T-helper 2 cell (primary cell): Measurements from ENCODE around the gene DTYMK.

Source experiments
- DNase-seq, 5 experiments: peaks; one replicate each; pipeline versions ENCODE4 v3.0.0 to v3.0.0-alpha.2; 2012 to 2022

The DTYMK gene

DNA sequence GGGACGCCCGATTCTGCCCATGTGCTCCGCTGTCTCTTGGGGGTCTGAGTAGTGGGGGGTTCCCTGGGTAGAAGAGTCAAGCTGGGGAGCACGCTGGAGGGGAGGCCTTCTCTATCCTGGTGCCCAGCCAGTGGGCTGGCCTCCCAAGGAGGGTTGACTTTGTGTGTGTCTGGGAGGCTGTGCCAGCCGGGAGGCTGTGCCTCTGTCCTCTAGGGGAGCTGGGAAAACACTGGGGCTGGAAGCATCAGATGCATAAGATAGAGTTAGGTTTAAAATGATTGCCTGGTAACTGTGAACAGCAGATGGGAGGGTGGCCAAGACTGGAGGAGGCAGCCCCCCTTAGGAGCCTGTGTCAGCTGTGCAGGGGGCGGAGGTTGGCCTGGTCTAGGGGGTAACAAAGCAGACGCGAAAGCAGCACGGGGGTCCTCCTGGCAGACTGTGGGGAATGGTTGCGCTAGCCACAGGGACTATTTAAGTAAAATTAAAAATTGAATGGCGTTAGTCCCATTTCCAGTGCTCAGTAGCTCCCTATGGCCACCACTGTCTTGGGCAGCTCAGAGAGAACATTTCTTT lies 16.5 kb upstream of the DTYMK start:
- no peak for DNase-seq

DNA sequence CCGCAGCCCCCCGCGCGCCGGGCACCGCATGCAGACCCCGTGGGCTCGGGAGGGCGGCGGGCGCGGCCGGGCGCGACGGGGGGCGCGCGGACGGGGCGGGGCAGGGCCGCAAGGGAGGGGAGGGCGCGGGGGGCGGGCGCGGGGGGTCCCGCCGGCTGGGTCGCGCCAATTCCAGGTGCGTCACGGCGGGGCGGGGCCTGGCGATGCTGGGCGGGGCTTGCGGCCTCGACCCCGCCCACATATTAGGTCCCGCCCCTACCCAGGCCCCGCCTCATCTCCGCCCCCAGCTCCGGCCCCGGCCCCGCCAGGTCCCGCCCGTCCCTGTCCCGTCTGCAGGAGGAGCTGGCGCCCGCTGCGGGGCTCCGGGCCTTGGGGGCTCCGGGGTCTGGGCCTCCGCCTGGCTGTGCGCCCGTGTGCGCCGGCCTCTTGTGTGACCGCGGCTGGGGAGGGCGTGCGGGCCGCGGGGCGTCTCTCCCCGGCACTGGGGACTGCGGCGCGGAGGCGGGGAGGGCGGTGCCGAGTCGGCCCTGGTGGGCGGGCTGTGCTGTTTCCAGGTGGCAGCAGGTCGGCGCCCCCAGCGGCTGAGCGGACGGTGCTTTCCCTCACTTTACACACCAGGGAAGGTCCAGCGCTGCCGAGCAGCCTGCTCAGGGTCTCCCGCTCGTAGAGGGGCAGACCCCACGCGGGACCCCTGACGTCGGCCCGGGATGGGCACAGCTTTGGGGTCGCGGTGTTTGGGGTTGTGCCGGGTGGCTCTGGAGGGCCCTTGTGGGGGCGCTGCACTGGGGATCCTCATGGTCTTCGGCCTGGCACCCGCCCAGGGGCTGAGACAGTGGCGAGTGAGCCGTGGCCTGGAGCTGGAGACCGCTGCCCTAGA lies 15.8 kb upstream of the DTYMK start:
- peak; percentile 78 to 90 (median 86) for DNase-seq

DNA sequence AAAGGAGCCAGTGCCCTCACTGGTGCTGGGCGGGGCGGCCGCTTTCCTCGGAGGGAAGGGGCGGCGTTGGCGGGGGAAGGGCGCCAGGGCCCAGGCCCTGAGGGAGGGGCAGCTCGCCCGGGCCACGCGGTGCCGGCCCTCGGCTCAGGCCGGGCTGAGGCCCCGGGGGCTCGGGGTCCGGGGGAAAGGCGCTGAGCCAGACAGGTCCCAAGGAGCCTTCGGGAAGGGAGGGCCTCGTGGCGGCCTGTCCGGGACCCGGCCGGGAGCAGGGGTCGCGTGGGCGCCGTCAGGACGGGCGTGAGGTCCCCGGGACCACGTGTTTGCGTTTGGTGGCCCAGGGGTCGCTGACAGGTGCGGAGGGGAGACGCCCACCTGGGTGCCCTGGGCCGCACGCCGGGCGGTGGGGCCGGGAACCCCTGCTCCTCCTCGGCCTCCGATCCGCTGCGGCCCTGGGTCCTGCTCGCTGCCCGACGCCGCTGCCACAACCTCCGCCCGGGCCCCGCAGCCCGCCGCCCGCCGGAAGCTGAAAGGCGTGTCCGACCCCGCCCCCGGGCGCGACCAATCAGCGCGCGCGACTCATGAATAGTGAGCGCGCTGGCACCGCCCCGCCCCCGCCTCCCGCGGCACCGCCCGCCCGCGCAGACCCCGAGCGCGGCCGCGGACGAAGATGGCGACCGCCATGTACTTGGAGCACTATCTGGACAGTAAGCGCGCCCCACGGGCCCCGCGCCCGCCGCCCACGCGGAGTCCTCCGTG lies 15.0 kb upstream of the DTYMK start, which contains the start of gene ING5:
Gene ING5 (plus strand): TSS at position 641 of the 756 bp plus-strand sequence. CDS start 27 bp downstream, at position 668.
- DNase-seq, result peak; percentile 89 to 97 (median 95)

DNA sequence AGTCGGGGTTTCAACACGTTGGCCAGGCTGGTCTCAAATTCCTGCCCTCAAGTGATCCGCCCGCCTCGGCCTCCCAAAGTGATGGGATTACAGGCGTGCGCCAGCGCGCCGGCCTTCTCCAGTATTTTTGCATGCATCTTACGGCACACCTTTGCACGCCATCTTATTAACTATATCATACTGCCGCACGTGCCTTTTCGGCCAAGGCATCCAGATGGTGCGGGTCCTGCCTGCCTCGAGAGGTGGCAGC lies 14.5 kb upstream of the DTYMK start:
- peak in 1 of 5 experiments; percentile 64 for DNase-seq

DNA sequence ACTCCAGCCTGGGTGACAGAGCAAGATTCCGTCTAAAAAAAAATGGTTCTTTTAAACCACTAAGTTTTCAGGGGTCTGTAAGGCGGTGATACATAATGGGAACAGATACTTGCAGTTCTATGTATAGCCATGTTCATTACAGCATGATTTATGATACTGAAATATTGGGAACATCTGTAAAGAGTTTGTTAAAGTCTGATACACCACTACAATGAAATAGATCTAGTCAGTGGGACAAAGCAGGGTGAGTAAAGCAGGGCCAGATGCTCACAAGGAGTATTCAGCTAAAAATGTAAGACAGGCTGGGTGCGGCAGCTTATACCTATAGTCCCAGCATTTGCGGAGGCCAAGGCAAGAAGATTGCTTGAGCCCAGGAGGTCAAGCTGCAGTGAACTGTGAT lies 9.0 kb upstream of the DTYMK start:
- DNase-seq, result no peak

DNA sequence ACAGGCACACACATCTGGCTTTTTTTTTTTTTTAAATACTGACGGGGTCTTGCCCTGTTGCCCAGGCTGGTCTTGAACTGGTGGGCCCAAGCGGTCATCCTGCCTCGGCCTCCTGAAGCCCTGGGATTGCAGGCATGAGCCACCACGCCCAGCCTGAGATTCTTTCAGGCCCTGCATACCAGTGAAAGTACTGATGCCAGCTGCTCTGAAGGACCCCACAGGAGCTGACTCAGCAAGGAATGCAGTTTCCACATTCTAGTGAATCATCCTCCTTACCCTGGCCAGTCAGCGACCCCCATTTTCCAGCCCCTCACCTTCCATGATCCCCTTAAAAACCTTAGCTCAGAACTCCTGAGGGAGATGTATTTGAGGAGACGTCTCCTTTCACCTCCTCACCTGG lies 5.8 kb upstream of the DTYMK start:
- DNase-seq, result no peak

DNA sequence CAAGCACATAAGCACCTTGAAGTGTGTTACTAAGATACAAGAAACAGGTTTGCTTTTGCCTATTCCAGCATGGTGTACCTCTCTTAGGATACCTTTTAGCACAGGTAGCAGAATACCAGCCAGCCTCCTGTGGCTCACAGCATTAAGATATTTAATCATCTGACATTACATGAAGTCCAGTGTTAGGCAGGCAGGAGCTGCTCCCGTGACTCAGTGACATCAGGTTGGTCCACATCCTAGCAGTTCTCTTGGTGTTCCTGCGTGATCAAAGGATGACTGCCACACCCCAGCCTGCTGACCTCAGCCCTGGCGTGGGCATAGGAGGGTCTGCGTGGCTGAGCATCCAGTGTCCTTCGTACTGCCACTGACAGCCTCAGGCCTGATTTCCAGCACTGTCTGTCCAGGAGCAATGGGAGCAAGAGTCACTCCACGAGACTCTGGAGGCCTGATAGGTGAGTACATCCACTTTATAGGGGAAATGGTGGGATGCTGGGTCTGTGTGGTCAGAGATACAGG lies 3.6 kb upstream of the DTYMK start:
- no peak for DNase-seq

DNA sequence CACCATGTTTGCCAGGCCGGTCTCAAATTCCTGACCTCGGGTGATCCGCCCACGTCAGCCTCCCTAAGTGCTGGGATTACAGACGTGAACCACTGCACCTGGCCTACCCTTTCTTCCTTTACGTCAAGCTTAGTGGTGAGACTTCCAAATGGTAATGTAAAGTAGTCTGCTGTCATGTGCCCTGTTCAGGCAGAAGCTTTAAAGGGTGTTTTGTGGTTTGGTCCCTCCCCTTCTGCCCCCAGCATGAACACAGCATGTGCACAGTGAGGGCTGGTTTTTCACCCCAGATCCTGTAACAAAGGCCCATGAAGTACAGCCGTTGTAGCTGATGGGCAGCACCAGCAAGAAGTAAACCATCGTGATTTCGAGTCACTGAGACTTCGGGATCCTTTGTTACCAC lies 2.7 kb upstream of the DTYMK start:
- peak in 1 of 5 experiments; percentile 57 for DNase-seq

DNA sequence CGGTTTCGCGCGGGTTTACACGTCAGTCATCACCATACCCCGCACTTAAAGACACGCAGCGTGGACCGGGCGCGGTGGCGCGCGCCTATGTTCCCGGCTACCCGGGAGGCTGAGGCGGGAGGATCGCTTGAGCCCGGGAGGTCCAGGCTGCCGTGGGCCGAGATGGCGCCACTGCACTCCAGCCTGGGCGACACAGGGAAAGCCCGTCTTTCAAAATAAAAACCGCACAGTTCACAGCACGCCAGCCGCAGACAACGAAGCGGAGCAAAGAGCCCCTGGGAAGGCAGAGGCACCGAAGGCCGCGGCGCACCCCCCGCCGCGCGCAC lies 328 bp downstream of the DTYMK start:
- no peak for DNase-seq

DNA sequence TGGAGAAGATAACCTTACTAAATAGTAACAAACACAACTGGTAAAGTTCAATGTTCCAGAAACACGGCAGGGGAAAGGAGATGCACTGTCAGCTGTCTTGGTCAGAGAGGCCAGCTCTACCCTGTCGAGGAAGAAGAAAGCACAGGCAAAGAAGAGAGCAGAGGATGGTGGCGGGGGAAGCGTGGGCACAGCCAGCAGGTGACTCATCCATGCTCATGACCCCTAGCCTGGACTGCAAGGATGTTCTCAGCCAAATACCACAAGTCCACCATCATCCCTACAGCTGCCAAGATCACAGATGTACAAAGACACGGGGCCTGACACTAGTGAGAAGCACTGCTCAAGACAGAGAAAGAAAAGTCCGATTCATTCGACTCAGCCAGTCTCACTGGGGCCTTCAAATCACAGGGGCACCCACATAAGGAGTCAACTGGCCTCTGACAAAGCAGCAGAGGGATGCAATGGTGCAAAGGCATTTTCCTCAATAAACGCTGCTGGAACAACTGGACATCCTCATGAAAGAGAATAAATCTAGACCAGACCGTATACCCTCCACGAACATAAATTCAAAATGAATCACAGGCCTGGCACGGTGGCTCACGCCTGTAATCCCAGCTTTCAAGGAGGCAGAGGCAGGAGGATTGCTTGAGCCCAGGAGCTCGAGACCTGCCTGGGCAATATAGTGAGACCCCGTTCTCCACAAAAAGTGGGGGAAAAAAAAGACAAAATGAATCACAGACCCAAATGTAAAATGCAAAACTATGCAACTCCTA lies 5.6 kb downstream of the DTYMK start:
- no peak for DNase-seq

DNA sequence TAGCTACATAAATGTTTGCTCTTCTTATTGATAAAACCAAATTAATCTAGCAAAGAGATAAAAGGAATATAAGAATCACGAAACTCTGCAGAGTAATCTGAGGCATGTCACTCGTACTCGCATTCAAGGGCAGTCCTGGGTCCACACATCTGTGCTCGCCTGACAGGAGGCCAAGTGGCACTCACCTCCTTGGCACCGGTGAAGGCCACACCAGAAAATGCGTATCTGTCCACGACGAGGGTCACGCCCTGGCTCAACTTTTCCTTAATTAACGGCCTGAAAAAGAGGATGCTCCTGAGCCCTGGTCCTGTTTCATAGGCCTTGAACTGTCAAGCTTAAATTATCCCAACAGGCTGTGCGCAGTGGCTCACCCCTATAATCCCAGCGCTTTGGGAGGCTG lies 6.6 kb downstream of the DTYMK start:
- no peak for DNase-seq

DNA sequence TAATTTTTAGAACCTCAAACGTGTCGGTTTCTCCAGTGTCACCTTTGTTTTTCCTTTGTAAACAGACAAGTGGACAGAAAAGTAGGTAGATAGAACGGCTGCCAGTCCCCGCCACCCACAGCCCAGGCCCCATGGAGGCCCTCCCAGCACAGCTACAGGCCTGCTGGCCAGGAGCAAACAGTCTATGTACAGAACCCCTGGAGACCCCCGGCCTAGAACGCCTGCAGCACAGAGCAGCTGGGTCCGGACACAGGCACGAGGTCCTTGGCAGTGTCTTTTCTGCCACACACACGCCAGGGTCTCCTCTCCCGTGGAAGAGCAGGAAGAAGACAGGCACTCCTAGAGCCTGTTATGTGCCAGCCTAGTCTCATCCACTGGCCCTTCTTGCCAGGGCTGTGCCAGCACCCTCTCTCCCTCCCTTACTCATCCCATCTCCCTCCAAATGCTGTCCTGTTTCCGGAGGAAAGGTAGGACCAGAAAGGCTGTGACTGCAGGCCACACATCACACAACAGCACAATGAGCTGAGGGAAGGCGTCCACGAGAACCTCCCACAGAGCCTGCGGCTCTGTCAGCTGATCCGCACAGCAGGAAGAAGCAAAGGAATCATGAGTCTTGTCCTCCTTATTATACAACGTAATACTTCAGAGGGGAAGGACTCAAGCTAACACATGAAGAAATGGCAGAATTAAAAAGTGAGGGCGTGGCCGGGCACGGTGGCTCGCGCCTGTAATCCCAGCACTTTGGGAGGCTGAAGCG lies 7.7 kb downstream of the DTYMK start:
- no peak for DNase-seq

DNA sequence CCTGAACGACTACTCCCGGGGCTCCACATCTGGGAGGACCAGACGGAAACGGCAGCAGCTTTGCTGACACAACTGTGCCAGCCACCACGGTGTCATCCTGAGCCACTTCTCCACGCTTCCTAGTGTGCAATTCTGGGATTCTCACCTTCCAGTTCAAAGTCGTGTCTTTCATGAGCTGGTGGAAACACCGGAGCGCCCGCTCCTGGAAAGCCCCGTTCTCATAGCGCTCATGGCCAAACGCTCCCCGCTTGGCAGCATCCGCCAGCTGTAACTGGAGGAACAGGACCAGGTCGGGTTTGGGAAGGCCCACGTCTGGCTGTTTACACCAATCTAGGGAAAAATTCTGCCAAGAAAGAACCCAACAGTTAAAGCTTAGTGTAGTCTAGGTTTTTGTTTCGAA lies 8.3 kb downstream of the DTYMK start:
- no peak for DNase-seq

DNA sequence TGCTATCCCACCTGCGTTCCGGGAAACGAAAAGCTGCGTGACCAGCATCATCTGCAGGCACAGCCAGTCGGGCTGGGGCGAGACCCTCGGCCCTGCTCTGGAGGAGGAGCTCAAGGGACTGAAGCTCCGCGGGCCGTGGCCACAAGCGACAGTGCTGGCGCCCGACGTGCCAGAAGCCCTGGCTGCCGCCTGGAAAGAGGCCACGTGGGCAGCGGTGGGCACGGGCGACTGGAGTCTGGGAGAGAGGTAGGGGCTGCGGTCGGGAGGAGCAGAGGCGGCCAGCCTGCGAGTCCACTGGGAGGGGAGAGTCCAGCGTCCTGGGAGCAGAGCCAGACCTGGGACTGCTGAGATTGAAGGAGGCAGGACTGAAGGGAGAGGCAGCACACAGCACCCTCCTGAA lies 9.2 kb downstream of the DTYMK start:
- no peak for DNase-seq

DNA sequence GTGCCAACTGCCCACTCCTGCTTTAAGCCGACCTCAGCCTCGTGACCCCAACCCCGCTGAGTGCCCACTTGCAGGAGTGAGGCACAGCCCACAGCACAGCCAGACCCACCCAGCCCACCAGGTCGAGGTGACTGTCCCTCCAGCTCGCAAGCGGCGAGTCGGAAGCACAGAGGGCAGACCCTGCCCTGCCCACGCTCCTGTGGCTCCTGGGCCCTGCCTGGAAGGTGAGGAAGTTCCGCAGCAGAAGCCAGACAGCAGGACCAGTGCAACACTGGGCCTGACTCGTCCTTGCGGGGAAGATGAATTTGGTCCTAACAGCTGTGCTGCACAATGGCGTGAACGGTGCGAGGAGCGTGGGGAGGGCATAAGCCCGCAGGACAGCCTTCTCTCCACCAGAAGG lies 9.9 kb downstream of the DTYMK start:
- DNase-seq, result no peak

DNA sequence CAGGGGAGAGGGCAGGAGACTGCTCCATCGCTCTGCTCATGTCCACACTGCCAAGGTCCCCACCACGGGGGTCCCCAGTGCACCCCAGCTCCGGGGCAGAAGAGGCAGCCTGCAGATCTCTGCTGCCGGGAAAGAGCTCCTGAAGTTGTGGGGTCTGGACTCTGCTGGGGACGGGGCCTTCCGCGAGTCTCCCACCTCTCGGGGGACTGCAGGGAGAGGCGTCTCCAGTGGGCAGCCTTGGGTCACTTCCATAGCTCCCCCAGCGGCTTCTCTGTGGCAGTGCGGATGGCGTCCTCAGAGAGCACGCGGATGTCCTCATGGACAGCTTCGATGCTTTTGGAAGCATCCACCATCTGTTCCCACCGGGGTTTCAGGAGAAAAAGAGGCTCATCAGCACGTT lies 10.7 kb downstream of the DTYMK start:
- DNase-seq, result no peak

DNA sequence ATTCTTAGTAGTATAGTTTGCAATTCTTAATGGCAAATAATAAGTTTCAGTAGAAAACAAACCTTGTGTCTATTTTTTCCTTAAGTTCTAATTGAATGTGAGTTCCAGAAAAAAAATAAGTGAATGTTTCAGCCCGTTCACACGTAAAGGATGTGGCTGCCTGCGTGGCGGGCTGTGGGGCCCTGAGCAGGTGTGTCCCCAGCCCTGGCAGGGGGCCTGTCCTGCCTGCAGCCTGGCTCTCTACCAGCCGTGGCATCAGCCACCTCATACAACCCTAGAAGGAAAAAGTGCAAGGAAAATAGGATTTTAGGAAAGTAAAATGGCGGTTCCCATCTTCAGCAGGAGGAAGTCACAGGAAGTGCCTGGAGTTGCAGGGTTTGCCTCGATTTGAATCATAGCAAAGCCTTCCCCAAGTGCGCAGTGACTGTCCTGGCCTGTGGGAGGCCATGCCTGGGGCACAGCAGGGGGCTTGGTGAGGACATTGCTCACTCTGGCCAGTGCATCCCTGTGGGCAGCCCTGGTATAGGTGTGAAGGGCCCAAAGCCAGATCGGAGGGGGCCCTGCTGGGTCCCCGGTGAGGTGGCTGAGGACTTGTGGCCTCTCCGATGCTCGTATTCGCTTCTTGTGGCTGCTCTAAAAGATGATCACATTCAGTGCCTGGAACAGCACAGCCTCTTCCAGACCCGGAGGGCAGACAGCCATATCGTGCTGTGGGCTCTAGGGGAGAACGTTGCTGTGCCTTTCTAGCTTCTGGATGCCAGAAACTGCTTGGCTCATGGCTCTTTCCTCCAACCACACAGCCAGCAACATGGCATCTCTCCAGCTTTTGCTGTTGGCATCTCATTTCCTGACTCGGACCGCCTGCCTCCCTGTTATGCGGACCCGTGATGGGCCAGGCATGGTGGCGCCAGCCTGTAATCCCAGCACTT lies 12.6 kb downstream of the DTYMK start:
- DNase-seq, result no peak

DNA sequence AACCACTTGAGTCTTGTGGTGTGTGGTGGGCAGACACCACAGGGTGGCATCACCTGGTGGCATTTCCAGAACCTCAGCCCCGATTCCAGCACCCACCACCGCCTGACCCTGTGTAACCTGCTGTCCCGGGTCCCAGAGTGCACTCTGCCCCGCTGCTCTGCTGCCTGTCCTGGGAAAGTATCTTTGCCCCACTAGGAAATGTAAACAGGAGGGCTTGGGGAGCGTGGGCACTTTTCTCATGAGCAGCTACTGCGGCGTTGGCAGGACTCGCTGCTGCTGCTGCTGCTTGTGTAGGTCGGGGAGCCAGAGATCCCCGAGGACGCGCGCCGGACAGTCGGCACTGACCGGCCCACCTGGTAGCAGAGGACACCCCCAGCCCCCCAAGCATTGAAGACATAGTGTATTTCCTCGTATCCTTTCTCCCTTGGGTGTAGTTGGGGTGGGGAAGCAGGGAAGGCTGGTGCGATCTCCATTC lies 13.4 kb downstream of the DTYMK start:
- peak in 1 of 5 experiments; percentile 13 for DNase-seq

DNA sequence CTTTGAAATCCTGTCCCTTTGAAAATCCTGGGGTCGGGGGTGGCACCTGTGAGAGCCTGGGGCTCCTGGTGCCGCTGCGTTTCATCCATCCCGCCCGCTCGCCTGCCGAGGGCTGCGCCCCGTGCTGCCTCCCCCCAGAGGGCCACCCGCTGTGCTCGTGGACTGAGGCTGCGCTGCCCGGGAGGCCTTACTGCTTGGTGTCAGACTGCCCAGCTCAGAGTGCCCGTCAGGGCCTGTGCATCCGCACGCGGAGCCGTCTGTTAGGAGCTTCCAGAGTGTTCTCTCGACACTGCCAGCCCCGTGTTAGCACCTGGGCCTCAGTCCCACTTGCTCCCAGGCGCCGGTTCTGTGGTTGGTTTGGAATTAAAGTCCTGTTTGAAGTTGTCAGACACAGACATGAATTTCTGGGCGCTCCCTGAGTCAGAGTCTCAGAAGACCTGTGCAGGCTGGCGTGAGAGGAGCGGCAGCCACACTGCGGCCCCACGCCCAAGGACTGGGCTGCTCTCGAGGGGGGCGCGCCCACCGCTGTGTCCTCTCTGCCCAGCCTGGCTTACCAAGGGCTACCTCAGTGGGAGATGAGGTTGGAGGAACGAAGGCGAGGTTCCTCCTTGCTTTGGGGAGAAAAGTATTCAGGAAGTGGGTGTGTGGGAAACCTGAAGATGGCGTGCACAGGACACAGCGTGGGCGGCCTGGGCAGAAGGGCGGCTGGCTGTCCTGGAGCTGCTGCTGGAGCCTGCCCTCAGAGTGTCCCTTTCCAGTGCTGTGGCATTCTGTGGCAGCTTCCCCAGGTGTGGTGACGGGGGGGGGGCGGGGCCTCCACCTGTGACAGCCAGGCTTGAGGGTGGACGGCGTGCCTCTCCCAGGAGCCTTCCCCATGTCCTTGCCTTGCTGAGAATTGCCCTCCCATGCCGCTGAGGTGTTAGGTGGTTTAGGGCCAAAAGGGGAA lies 14.1 kb downstream of the DTYMK start:
- no peak for DNase-seq
